Central memory CD8-positive, alpha-beta T cell (primary cell): ENCODE data around the gene TNFAIP8L2.

Experiments used
- ATAC-seq: fragments of 150-1000 bp; cut with Tn5 transposase; replicated peaks from 2 replicates; pipeline ENCODE4 v1.10.0; 2022; ENCODE audit warnings: mild to moderate bottlenecking, moderate FRiP score, moderate number of reproducible peaks; ENCODE audit not compliant: poor library complexity, severe bottlenecking; ENCODE audit errors: extremely low read depth
- DNase-seq, 2 donors: peaks; one replicate each; pipeline ENCODE4 v3.0.0; 2021; ENCODE audit warnings: low spot score in 2 of 2
- H3K27ac Mint-ChIP-seq: one replicate; pipeline ENCODE4 v1.8.0; 2022; ENCODE audit warnings: low read depth, mild to moderate bottlenecking, moderate library complexity, mixed read lengths
- H3K27me3 Mint-ChIP-seq: one replicate; pipeline ENCODE4 v1.8.0; 2022; ENCODE audit warnings: mixed read lengths
- H3K36me3 Mint-ChIP-seq: one replicate; pipeline ENCODE4 v1.8.0; 2022; ENCODE audit warnings: mild to moderate bottlenecking, moderate library complexity, mixed read lengths; ENCODE audit not compliant: insufficient read depth
- H3K4me1 Mint-ChIP-seq: one replicate; pipeline ENCODE4 v1.8.0; 2022; ENCODE audit warnings: mixed read lengths
- H3K4me3 Mint-ChIP-seq: one replicate; pipeline ENCODE4 v1.8.0; 2022; ENCODE audit warnings: mild to moderate bottlenecking, moderate library complexity, mixed read lengths
- H3K9me3 Mint-ChIP-seq: one replicate; pipeline ENCODE4 v1.8.0; 2022; ENCODE audit warnings: mixed read lengths

Gene TNFAIP8L2

DNA sequence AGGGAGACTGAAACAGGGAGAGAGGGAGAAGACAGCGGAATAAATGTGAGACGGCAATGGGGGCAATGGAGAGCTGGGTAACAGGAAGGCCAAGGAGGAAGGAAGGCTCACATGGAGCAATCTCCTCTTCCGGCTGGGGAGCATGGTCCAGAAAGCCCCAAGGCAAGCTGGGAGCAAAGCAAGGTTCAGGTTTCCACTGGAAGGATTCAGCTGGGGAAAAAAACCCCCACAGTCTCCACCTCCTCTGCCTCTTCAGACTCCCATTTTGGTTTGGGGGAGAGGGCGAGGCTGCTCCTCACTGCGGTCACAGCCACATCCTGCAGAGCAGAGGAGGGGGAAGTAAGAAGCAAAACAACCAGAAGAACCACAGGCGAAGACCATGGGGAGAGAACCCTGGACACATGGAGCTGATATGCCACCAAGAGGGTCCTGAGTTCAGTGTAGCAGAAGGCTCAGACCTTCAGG lies 650 bp downstream of the TNFAIP8L2 start:
- ATAC-seq (peak; percentile 44), DNase-seq (no peak)
- H3K4me1 Mint-ChIP-seq = peaks cover 48% of the 10 kb centered on the region
- no peaks in the 10 kb centered on the region for H3K9me3 Mint-ChIP-seq
- no peaks in the 10 kb centered on the region for H3K27me3 Mint-ChIP-seq
- H3K4me3 Mint-ChIP-seq = peak overlapping the region; percentile 93
- peak overlapping the region; percentile 91 for H3K27ac Mint-ChIP-seq
- H3K36me3 Mint-ChIP-seq = peaks cover 13% of the 10 kb centered on the region

DNA sequence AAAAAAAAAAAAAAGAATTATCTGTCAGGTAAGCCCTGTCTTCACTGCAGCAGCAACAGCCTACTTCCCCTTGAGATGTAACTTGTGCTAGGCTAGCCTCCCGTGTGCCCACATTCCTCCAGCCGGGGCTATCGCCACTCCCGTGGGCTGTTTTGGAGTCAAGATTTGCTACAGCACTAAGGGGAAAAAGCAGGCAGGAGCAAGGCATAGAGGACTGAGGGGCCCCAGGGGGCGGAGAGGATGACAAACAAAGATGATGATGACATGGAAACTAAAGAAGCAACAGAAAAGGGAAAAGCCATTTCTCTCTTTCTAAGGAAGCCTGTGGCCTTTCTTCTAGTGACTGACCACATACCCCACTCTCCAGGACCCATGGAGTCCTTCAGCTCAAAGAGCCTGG lies 1.9 kb downstream of the TNFAIP8L2 start:
- ATAC-seq = no peak
- DNase-seq = no peak
- H3K27ac Mint-ChIP-seq = peak overlapping the region; percentile 91
- no peaks in the 10 kb centered on the region for H3K27me3 Mint-ChIP-seq
- no peaks in the 10 kb centered on the region for H3K9me3 Mint-ChIP-seq
- H3K4me1 Mint-ChIP-seq = peaks cover 58% of the 10 kb centered on the region
- H3K36me3 Mint-ChIP-seq = peaks cover 13% of the 10 kb centered on the region
- peak overlapping the region; percentile 93 for H3K4me3 Mint-ChIP-seq

DNA sequence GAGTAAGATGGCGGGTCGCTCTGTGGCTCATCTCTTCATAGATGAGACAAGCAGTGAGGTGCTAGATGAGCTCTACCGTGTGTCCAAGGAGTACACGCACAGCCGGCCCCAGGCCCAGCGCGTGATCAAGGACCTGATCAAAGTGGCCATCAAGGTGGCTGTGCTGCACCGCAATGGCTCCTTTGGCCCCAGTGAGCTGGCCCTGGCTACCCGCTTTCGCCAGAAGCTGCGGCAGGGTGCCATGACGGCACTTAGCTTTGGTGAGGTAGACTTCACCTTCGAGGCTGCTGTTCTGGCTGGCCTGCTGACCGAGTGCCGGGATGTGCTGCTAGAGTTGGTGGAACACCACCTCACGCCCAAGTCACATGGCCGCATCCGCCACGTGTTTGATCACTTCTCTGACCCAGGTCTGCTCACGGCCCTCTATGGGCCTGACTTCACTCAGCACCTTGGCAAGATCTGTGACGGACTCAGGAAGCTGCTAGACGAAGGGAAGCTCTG lies 2.4 kb downstream of the TNFAIP8L2 start:
- H3K27ac Mint-ChIP-seq = peak overlapping the region; percentile 91
- no peaks in the 10 kb centered on the region for H3K27me3 Mint-ChIP-seq
- peaks cover 14% of the 10 kb centered on the region for H3K36me3 Mint-ChIP-seq
- peaks cover 58% of the 10 kb centered on the region for H3K4me1 Mint-ChIP-seq
- ATAC-seq (no peak), DNase-seq (no peak)
- H3K9me3 Mint-ChIP-seq = no peaks in the 10 kb centered on the region
- peak overlapping the region; percentile 93 for H3K4me3 Mint-ChIP-seq

DNA sequence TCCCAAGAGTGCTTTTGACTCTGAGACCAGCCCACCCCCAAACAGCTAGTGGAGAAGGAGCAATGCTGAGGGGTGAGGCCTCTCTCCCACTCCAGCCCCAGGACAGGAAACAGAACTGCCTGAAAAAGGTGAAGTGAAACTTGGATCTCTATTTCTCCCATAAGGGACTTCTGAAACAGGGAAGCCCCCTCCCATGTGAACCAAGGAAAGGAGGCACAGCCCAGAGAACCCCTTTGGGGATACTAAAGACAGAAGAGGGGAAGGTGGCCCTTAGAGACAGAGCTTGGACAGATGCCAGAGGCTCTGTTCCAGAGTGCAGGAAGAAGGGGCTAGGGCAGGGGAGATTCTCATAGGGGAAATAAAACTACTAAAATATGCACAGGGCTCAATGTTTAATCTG lies 2.9 kb downstream of the TNFAIP8L2 start:
- DNase-seq (no peak), ATAC-seq (no peak)
- H3K27ac Mint-ChIP-seq = peak overlapping the region; percentile 71
- H3K4me3 Mint-ChIP-seq = peak overlapping the region; percentile 93
- H3K4me1 Mint-ChIP-seq = peaks cover 58% of the 10 kb centered on the region
- H3K36me3 Mint-ChIP-seq = peaks cover 20% of the 10 kb centered on the region
- H3K9me3 Mint-ChIP-seq = no peaks in the 10 kb centered on the region
- no peaks in the 10 kb centered on the region for H3K27me3 Mint-ChIP-seq

DNA sequence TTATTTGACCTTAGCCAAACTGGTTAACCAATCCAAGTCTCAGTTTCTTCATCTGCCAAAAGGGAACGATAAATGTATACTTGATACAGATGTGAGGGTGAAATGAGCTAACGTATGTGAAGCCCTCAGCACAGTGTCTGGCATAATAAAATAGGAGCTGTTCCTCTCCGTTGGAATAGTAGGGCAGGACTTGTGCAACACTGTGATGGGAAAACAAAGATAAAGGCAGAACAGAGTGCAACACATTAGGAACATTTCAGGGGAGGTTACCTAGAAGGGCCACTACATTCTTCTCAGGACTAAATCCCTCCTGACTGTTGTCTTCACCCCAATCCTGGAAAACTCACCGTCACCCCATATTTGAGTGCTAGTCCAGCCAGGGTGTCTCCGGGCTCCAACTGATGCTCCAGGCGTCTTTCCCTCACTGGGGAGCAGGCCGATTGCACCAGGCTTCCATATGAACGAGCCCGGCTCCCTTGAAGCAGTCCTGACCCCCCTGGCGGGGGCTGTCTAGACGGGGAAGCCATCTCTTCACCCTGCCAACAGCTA lies 8.4 kb downstream of the TNFAIP8L2 start:
- H3K27me3 Mint-ChIP-seq = no peaks in the 10 kb centered on the region
- no peaks in the 10 kb centered on the region for H3K9me3 Mint-ChIP-seq
- no peak for ATAC-seq
- no peak for DNase-seq
- peaks cover 50% of the 10 kb centered on the region for H3K4me1 Mint-ChIP-seq
- peaks cover 45% of the 10 kb centered on the region for H3K36me3 Mint-ChIP-seq
- H3K27ac Mint-ChIP-seq = peak overlapping the region; percentile 96
- H3K4me3 Mint-ChIP-seq = peak overlapping the region; percentile 89

DNA sequence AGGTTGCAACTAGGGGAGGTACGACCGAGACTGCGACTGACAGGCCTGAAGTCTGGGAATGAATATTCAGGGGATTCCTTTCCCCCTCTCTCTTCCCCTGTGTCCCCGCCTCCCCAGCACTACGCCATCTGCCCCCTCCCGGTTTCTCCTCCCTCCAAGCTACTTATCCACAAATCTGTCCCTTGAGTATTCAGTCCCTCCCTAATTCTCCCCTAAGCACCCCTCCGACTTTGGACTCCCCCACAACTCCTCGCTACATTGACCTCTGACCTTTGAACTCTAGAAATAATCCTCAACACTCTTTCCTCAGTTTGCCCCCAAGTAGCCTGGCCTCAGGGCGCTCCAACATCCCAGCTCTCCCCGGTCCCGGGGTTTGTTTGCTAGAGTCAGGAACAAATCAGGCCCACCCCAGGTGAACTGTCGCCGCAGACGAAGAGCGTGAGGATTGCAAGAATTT lies 8.9 kb downstream of the TNFAIP8L2 start:
- ATAC-seq = peak; percentile 5
- DNase-seq = no peak
- H3K9me3 Mint-ChIP-seq = no peaks in the 10 kb centered on the region
- H3K36me3 Mint-ChIP-seq = peaks cover 49% of the 10 kb centered on the region
- peaks cover 48% of the 10 kb centered on the region for H3K4me1 Mint-ChIP-seq
- H3K27me3 Mint-ChIP-seq = no peaks in the 10 kb centered on the region
- H3K4me3 Mint-ChIP-seq = peak overlapping the region; percentile 89
- H3K27ac Mint-ChIP-seq = peak overlapping the region; percentile 96

DNA sequence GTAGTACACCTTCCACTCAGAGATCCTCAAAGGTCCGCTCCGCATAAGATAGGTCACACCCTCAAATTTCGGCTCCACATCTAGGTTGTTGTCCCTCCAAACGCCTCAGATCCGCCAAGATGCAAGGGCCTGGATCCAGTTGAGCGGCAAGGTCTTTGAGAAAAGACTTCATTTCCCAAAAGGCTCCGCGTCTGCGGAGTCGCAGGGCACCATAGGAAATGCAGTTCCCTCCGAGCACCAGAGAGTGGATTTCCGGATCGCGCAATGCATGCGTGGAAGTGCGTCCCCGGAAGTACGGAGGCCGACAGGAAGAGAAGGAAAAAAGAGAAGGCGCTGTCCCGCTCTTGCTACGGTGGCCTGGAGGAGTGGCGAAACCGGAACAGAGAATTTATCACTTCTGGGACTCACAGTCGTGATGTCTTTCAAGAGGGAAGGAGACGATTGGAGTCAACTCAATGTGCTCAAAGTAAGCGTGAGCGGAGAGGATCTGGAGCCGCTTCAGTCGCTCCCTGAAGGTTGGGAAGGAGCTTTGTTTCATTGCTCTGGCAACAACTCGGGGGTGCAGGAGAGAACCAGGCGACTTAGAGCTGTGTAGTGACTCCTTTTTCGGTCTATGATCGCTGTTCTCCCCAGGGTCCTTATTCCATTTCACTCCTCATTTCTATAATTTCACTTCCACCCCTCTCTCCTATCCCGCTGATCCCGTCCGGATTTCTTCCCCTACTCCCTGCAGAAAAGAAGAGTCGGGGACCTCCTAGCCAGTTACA lies 9.5 kb downstream of the TNFAIP8L2 start, which contains the start of the genes LYSMD1 and SCNM1:
TSS of gene LYSMD1 (minus strand) at position 165 of the 767 bp plus-strand sequence. CDS start 644 bp downstream, outside the sequence.
TSS of gene SCNM1 (plus strand) at position 407 of the 767 bp plus-strand sequence. CDS start at position 416, 9 bp downstream.
- peak; percentile 89 to 94 for DNase-seq
- Mint-ChIP-seq H3K9me3 (no peaks in the 10 kb centered on the region), H3K27me3 (no peaks in the 10 kb centered on the region), H3K36me3 (peaks cover 49% of the 10 kb centered on the region), H3K27ac (peak within 1 kb of the TSS; percentile 96), H3K4me3 (peak within 1 kb of the TSS; percentile 89), H3K4me1 (peaks cover 48% of the 10 kb centered on the region)
- ATAC-seq = peak; percentile 97

DNA sequence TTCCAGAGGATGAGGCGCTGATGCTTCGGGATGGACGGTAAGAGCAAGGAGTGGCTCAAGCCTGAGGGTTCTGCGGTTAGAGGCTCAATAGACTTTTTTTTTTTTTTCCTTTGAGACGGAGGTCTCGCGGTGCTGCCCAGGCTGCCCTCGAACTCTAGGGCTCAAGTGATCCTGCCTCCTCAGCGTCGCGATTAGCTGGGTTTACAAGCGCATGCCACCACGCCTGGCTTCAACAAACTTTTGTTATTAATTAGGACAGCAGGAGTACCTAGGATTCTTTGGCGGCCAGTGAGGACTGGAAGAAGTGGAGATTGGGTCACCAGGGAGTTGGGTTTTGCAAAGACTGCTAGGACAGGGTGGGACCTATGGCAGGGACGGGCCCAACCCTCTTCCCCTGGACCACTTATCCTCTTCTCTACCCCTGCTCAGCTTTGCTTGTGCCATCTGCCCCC lies 10.1 kb downstream of the TNFAIP8L2 start:
- no peaks in the 10 kb centered on the region for H3K9me3 Mint-ChIP-seq
- peak overlapping the region; percentile 96 for H3K27ac Mint-ChIP-seq
- no peak for ATAC-seq
- peaks cover 48% of the 10 kb centered on the region for H3K36me3 Mint-ChIP-seq
- peaks cover 46% of the 10 kb centered on the region for H3K4me1 Mint-ChIP-seq
- H3K27me3 Mint-ChIP-seq = no peaks in the 10 kb centered on the region
- DNase-seq = no peak
- peak overlapping the region; percentile 89 for H3K4me3 Mint-ChIP-seq

DNA sequence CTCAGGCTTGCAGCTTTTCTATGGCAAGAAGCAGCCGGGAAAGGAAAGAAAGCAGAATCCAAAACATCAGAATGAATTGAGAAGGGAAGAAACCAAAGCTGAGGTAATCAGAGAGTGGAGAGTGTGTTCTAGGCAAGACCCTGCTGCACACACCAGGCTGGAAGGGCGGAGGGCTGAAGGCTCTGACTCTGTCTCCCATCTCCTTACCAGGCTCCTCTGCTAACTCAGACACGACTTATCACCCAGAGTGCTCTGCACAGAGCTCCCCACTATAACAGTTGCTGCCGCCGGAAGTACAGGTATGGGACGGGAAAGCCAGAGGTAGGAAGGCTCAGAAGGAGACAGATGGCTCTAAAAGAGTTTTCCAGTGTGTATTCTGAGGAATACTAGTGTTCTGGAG lies 10.7 kb downstream of the TNFAIP8L2 start:
- peaks cover 51% of the 10 kb centered on the region for H3K36me3 Mint-ChIP-seq
- H3K4me3 Mint-ChIP-seq = peak overlapping the region; percentile 89
- ATAC-seq (no peak), DNase-seq (no peak)
- peaks cover 40% of the 10 kb centered on the region for H3K4me1 Mint-ChIP-seq
- peak overlapping the region; percentile 96 for H3K27ac Mint-ChIP-seq
- H3K9me3 Mint-ChIP-seq = no peaks in the 10 kb centered on the region
- H3K27me3 Mint-ChIP-seq = no peaks in the 10 kb centered on the region

DNA sequence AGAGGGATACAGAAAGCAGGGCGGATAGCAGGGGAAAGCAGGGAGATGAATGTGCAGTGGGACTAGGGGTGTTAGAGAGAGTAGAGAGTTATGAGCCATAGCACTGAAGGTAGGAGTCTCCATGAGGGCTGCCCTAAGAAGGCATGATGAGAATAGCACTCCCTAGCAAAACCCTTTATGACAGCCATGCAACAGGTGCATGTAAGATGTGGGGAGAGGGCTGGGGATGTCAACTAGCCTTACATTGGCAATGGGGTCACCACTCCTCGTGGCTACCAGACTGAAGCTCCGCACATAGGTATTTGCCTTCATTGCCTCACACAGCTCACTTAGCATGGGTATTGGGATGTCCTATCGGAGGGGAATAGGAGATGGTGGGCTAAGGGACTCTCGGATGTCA lies 14.7 kb downstream of the TNFAIP8L2 start:
- Mint-ChIP-seq H3K27ac (no peak overlapping the region), H3K27me3 (no peaks in the 10 kb centered on the region), H3K4me3 (no peak overlapping the region), H3K4me1 (peaks cover 19% of the 10 kb centered on the region), H3K36me3 (peaks cover 54% of the 10 kb centered on the region), H3K9me3 (no peaks in the 10 kb centered on the region)
- ATAC-seq (no peak), DNase-seq (no peak)

DNA sequence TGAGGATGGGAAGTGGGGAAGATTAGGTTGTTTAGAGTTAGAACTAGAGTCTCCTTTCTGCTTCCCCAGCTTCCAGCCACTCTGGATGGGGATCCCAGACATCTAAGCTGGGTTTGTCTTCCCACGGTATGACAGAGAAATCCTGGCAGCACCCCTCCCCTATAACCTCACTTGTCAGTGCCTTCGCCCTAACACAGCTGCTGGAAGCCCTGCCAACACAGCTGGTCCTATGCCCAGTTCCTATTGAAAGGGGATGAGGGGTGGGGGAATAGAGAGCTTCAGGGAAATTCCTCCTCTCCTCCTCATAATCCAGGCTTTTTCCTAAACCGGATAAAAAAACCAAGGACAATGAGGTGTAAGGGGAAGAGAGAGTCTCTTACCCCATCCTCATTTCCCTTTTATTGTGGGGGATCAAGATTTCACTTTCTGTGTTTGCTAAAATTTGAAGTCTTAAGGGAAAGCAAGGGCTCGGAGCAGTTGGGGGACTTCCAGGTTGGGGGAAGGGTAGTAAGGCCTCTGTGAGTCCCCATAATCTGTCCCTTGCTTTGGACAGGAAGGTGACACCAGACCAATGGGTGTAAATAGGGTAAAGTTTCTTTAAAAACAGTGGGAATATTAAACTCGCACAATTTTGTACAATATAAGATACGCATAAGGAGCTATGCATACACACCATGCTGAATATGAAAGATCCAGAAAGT lies 18.7 kb downstream of the TNFAIP8L2 start:
- no peak for ATAC-seq
- Mint-ChIP-seq H3K27me3 (no peaks in the 10 kb centered on the region), H3K4me3 (no peak overlapping the region), H3K27ac (peak overlapping the region; percentile 33), H3K9me3 (no peaks in the 10 kb centered on the region), H3K4me1 (peaks cover 7% of the 10 kb centered on the region), H3K36me3 (peaks cover 48% of the 10 kb centered on the region)
- no peak for DNase-seq

DNA sequence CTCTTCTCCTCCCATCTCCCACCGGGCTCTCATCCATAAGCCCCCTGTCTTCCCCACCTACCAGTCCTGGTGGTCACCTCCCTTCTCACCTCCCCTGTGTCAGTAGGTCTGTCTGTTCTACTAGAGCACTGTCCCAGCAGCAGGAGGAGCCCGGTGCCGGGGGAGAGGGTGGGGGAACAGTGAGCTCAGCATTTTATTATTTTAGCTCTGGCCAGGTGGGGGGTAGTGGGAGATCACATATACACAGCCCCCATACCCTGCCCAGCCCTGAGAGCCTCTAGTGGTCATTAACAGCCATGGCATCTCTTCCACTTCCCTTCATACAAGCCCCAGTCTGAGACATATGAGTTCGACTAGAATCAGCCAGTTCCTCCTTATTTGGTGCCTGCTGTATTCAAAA lies 19.4 kb downstream of the TNFAIP8L2 start, which contains the start of gene TMOD4:
TSS of gene TMOD4 (minus strand) at position 119 of the 400 bp plus-strand sequence. CDS start 1,106 bp downstream, outside the sequence.
- H3K27ac Mint-ChIP-seq = peak within 1 kb of the TSS; percentile 33
- H3K27me3 Mint-ChIP-seq = no peaks in the 10 kb centered on the region
- no peak for DNase-seq
- peaks cover 51% of the 10 kb centered on the region for H3K36me3 Mint-ChIP-seq
- H3K4me1 Mint-ChIP-seq = peaks cover 7% of the 10 kb centered on the region
- H3K9me3 Mint-ChIP-seq = no peaks in the 10 kb centered on the region
- no peak for ATAC-seq
- H3K4me3 Mint-ChIP-seq = no peak within 1 kb of the TSS
